AG04450 (cell line): ENCODE data around the gene DCLK1. TPM values are rescaled to one million over a fixed set of nuclear protein-coding genes. Genes with fewer than 3 reads are reported as not detected.
"Not testable (repeated sequence)": the region's sequence is repeated elsewhere in the genome, so short reads cannot be mapped to it uniquely, and the experiment has no call there.

Source experiments
- CTCF ChIA-PET: fragments of 300-600, 350-600 bp; formaldehyde crosslinking; extraction: SDS; loops from one replicate; lab custom pipeline; 2022; ENCODE audit warnings: antibody characterized with exemption, inconsistent platforms; lab: Charles Lee
- POLR2A ChIA-PET: fragments of 350-600 bp; formaldehyde crosslinking; extraction: SDS; loops from one replicate; lab custom pipeline; 2021; ENCODE audit warnings: antibody characterized with exemption, inconsistent platforms; lab: Yijun Ruan, JAX
- DNase-seq: peaks from one replicate; pipeline ENCODE4 v3.0.0-alpha.2; 2011; ENCODE audit warnings: low read depth, low spot score
- H3K27ac ChIP-seq: one replicate; pipeline ENCODE4 v1.5.1; 2012; ENCODE audit warnings: low read depth, low read length, control low read depth
- H3K27me3 ChIP-seq: one replicate; pipeline ENCODE4 v1.6.0; 2012; ENCODE audit warnings: low read length; ENCODE audit not compliant: control insufficient read depth, insufficient read depth
- H3K4me3 ChIP-seq: 2 replicates; pipeline ENCODE4 v1.5.1; 2011; ENCODE audit warnings: mild to moderate bottlenecking, low read depth, low read length, control low read depth
- H3K9me3 ChIP-seq: 2 replicates; pipeline ENCODE4 v1.5.1; 2012; ENCODE audit warnings: low read length; ENCODE audit not compliant: control insufficient read depth, insufficient read depth
- CTCF ChIP-seq: IDR thresholded peaks from 2 replicates; pipeline ENCODE4 v1.5.1; 2011; ENCODE audit warnings: low read depth, low read length, control low read depth, inconsistent platforms
- polyA plus RNA-seq: library from polyadenylated mRNA; depleted of rRNA; stranded (reverse); fragments of >200 nt; gene quantifications from 2 replicates; pipeline ENCODE4 v1.2.3, GENCODE V29; 2011

The DCLK1 gene
- polyA plus RNA-seq, 1 experiment, result not detected

GRCh38 chr13:35984287-35984686, 146.9 kb downstream of the DCLK1 start:
- no peak overlapping the region for H3K4me3 ChIP-seq
- ChIA-PET CTCF (no interaction called here), POLR2A (no interaction called here)
- no peak for DNase-seq
- peaks cover 7% of the 10 kb centered on the region for H3K9me3 ChIP-seq
- no peak for TF ChIP-seq CTCF
- no peak overlapping the region for H3K27ac ChIP-seq
- H3K27me3 ChIP-seq, result peaks cover 4% of the 10 kb centered on the region

- POLR2A ChIA-PET, H3K4me3 ChIP-seq, H3K9me3 ChIP-seq, DNase-seq, H3K27ac ChIP-seq, CTCF ChIA-PET, H3K27me3 ChIP-seq: not testable (repeated sequence)
Measured at GRCh38 chr13:35983703-35984102, 147.5 kb downstream of the DCLK1 start.

GRCh38 chr13:35983206-35983605, 148.0 kb downstream of the DCLK1 start:
- CTCF ChIA-PET, result interaction anchor here (1.1 kb wide), 1 partner anchor 292 kb away, joined by 3 read pairs; no protein-coding TSS in a partner anchor
- peaks cover 7% of the 10 kb centered on the region for H3K9me3 ChIP-seq
- no peak for TF ChIP-seq CTCF
- peaks cover 4% of the 10 kb centered on the region for H3K27me3 ChIP-seq
- DNase-seq, result no peak
- no peak overlapping the region for H3K27ac ChIP-seq
- POLR2A ChIA-PET, result no interaction called here
- H3K4me3 ChIP-seq, result no peak overlapping the region

- peak overlapping the region; percentile 43 for H3K27ac ChIP-seq
- peaks cover 7% of the 10 kb centered on the region for H3K9me3 ChIP-seq
- TF ChIP-seq CTCF, result no peak
- H3K27me3 ChIP-seq, result no peaks in the 10 kb centered on the region
- no peak overlapping the region for H3K4me3 ChIP-seq
- peak; percentile 60 for DNase-seq
- ChIA-PET CTCF (interaction anchor here (0.5 to 7.8 kb wide), 37 partner anchors 9 to 1003 kb away, joined by 3 to 378 read pairs (median 4); no protein-coding TSS in a partner anchor), POLR2A (interaction anchor here (1.1 kb wide), 2 partner anchors 295 to 318 kb away, joined by 3 to 5 read pairs; partner anchors contain the start of gene CCDC169)
Measured at GRCh38 chr13:35979361-35979951, 151.7 kb downstream of the DCLK1 start.

GRCh38 chr13:35978607-35979316, 152.4 kb downstream of the DCLK1 start:
- Histone ChIP-seq H3K27me3 (no peaks in the 10 kb centered on the region), H3K27ac (peak overlapping the region; percentile 43), H3K9me3 (peaks cover 7% of the 10 kb centered on the region), H3K4me3 (no peak overlapping the region)
- no peak for DNase-seq
- peak; percentile 69 for TF ChIP-seq CTCF
- ChIA-PET CTCF (interaction anchor here (0.5 to 7.8 kb wide), 39 partner anchors 10 to 1004 kb away, joined by 3 to 378 read pairs (median 4); no protein-coding TSS in a partner anchor), POLR2A (interaction anchor here (1.1 kb wide), 2 partner anchors 296 to 319 kb away, joined by 3 to 5 read pairs; partner anchors contain the start of gene CCDC169)
